ENCODE results near the gene VTI1A. TPM values are rescaled to one million over a fixed set of nuclear protein-coding genes. Genes with fewer than 3 reads are reported as not detected.
"Not testable (repeated sequence)": the region's sequence is repeated elsewhere in the genome, so short reads cannot be mapped to it uniquely, and the experiment has no call there.

VTI1A gene
- total RNA-seq, result 10 to 100 TPM; 27.0 to 61.3 (median 49.8) TPM

DNA sequence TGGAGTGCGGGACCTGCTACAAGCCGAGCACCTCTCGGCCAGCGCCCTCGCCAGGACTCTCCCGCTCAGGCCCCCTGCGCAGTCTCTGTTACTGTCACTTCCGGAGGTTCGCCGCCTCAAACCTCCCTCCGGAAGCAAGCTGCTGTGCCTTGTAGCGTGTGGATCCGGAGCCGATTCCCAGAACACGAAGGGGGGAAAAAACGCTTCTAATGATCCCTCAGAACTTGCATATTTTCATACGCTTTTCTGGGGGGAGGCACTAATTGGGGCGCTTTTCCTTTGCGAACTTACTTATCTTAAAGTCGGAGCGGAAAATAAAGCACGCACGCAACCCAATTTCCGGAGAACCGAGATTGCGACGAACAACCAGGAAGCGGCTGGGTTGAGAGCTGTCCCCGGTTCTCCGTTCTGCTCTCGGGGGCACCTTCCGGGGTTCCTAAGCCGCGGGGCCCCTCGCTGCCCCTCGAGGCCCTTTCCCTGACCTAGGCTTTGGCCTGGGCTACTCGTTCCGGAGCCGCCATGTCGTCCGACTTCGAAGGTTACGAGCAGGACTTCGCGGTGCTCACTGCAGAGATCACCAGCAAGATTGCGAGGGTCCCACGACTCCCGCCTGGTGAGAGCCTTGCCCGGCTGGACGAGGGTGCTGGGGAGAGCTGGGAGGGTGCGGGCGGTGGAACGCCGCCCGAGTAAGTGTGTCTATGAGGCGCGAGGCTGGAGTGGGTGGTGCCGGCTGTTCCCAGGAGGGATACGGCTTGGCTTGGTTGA is at the start of gene VTI1A, which contains the start of gene ZDHHC6:
TSS of gene VTI1A (plus strand) at position 361 of the 765 bp plus-strand sequence. CDS start at position 520, 159 bp downstream.
TSS of gene ZDHHC6 (minus strand) at position 60 of the 765 bp plus-strand sequence. CDS start 1,478 bp downstream, outside the sequence.
- H3K9me3 ChIP-seq, result no peaks in the 10 kb centered on the region
- H3K4me1 ChIP-seq, result peaks cover 0 to 42% (median 14%) of the 10 kb centered on the region in 3 donors
- intact Hi-C loops (cut with DNase I), result no loop called here
- peak; percentile 6 for DNase-seq
- H3K4me3 ChIP-seq, result peak within 1 kb of the TSS; percentile 85 to 97 (median 88)
- H3K27me3 ChIP-seq, result no peaks in the 10 kb centered on the region
- peak within 1 kb of the TSS; percentile 90 to 92 (median 92) for H3K27ac ChIP-seq
- H3K36me3 ChIP-seq, result peaks cover 0 to 43% (median 0%) of the 10 kb centered on the region in 3 donors
- TF ChIP-seq, protein P1, sequence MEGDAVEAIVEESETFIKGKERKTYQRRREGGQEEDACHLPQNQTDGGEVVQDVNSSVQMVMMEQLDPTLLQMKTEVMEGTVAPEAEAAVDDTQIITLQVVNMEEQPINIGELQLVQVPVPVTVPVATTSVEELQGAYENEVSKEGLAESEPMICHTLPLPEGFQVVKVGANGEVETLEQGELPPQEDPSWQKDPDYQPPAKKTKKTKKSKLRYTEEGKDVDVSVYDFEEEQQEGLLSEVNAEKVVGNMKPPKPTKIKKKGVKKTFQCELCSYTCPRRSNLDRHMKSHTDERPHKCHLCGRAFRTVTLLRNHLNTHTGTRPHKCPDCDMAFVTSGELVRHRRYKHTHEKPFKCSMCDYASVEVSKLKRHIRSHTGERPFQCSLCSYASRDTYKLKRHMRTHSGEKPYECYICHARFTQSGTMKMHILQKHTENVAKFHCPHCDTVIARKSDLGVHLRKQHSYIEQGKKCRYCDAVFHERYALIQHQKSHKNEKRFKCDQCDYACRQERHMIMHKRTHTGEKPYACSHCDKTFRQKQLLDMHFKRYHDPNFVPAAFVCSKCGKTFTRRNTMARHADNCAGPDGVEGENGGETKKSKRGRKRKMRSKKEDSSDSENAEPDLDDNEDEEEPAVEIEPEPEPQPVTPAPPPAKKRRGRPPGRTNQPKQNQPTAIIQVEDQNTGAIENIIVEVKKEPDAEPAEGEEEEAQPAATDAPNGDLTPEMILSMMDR (IDR thresholded peaks at IDR 0.05), result peak in 3 of 6 experiments; percentile 7 to 36 (median 8)
- TF ChIP-seq POLR2A (IDR thresholded peaks at IDR 0.05), result peak in 3 of 4 donors; percentile 25 to 63 (median 46)
- 0% methylated on average over 13 to 23 of the region's 59 CpGs for WGBS, 2 donors

DNA sequence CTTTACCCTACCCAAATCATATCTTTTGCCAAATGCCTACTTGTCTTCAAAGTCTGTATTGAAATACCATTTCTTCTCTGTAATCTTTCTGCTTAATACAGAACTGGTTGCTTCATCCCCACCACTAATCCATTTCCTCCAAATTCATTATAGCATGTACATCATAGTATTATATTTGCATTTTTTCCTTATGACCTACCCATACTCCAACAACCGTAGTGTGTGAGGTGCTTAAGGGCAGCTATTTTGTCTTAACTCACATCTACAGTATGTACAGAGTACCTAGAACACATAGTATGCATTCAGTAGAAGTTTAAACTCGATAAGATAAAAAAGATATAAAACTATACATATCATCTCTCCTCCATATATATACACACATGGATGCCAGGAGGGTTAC is 49.4 kb upstream of the VTI1A start:
- 71 to 83% methylated on average over 2 of the region's 2 CpGs for WGBS, 2 donors

DNA sequence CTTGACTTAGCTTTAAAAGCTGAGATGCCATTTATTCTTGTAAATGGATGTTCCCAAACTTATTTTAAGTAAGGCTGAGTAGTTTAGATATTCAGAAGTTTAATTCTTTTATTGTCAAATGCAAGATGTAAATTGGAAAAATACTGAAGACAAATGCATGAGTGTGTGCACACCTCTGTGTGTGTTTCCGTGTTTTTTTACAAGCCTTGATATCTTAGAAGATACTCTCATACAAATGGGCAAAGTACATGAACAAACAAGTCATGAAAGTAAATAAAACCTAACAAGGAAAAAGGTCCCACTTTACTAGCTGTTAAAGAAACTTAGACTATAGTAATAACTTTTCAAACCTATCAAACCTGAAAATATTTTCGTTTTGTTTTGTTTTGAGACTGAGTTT is 44.1 kb upstream of the VTI1A start:
- TF ChIP-seq, protein P1 (IDR thresholded peaks at IDR 0.05), result no peak
- TF ChIP-seq POLR2A (IDR thresholded peaks at IDR 0.05), result no peak
- Histone ChIP-seq H3K4me3 (no peak overlapping the region), H3K36me3 (peaks cover 0 to 59% (median 0%) of the 10 kb centered on the region in 3 donors), H3K9me3 (no peaks in the 10 kb centered on the region), H3K27ac (no peak overlapping the region), H3K4me1 (no peaks in the 10 kb centered on the region), H3K27me3 (no peaks in the 10 kb centered on the region)
- intact Hi-C loops (cut with DNase I), result no loop called here
- WGBS, 2 donors, result 71 to 77% methylated on average over 2 of the region's 2 CpGs
- no peak for DNase-seq

More for the DNA sequence above, 49.4 kb upstream of the VTI1A start:
- Histone ChIP-seq H3K27me3 (no peaks in the 10 kb centered on the region), H3K4me1 (no peaks in the 10 kb centered on the region), H3K4me3 (no peak overlapping the region), H3K9me3 (no peaks in the 10 kb centered on the region), H3K36me3 (peaks cover 0 to 45% (median 0%) of the 10 kb centered on the region in 3 donors), H3K27ac (no peak overlapping the region)
- intact Hi-C loops (cut with DNase I), result no loop called here
- DNase-seq, result no peak
- no peak for TF ChIP-seq POLR2A (IDR thresholded peaks at IDR 0.05)
- TF ChIP-seq, protein P1 (IDR thresholded peaks at IDR 0.05), result no peak

DNA sequence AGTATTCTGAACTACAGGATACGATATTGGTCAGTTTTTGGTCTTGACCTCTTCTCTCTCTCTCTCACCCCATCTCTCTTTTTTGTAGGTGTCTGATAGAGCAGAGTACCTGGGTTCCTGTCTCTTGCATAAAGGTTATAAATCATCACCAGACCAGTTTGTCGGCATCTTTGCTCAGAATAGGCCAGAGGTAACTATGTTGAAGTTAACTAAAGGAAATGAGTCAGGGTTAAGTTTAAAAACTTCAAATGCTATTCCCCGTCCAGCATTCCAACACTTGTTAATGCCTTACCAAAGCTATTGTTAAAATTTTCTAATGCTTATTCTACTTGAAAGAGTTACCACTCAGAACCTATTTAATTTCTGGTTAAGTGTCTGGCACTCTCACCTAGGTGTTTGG is 42.4 kb upstream of the VTI1A start:
- DNase-seq, result no peak
- H3K4me3 ChIP-seq, result no peak overlapping the region
- H3K4me1 ChIP-seq, result no peaks in the 10 kb centered on the region
- no peaks in the 10 kb centered on the region for H3K9me3 ChIP-seq
- H3K36me3 ChIP-seq, result peaks cover 0 to 50% (median 0%) of the 10 kb centered on the region in 3 donors
- TF ChIP-seq, protein P1 (IDR thresholded peaks at IDR 0.05), result no peak
- TF ChIP-seq POLR2A (IDR thresholded peaks at IDR 0.05), result no peak
- H3K27ac ChIP-seq, result no peak overlapping the region
- WGBS, 2 donors, result 49 to 62% methylated on average over 3 of the region's 3 CpGs
- H3K27me3 ChIP-seq, result no peaks in the 10 kb centered on the region
- intact Hi-C loops (cut with DNase I), result no loop called here

DNA sequence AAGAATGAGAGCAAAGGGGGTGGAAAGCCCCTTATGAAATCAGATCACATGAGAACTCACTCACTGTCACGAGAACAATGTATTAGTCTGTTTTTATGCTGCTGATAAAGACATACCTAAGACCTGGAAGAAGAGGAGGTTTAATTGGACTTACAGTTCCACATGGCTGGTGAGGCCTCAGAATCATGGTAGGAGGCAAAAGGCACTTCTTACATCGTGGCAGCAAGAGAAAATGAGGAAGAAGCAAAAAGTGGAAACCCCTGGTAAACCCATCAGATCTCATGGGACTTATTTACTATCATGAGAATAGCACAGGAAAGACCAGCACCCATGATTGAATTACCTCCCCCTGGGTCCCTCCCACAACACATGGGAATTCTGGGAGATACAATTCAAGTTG is 40.2 kb upstream of the VTI1A start:
- H3K9me3 ChIP-seq; H3K4me1 ChIP-seq; DNase-seq; H3K27me3 ChIP-seq; H3K27ac ChIP-seq; H3K4me3 ChIP-seq; intact Hi-C loops (cut with DNase I): not testable (repeated sequence)
- WGBS, 2 donors, result 77 to 88% methylated on average over 2 of the region's 2 CpGs
- peaks cover 0 to 56% (median 0%) of the 10 kb centered on the region in 3 donors for H3K36me3 ChIP-seq

All from esophagus squamous epithelium (tissue), 5 donors.